HCT116 (cell line): ENCODE measurements around the gene DTYMK.

Experiments used
- ZFX ChIP-seq: fragments of 450-650 bp; IDR thresholded peaks from 2 replicates; pipeline ENCODE4 v1.6.1; 2017
- TF ChIP-seq, protein P1 (sequence below), 3 experiments: fragments of 200-600 bp in 1 of 3; sonication (generic) in 1 of 3; IDR thresholded peaks in 2 of 3; conservative IDR thresholded peaks in 1 of 3; 2 replicates each; pipeline ENCODE4 v1.5.1; 2012 to 2017; ENCODE audit warnings: low read depth in 2 of 3, low read length in 2 of 3, antibody characterized with exemption in 1 of 3, borderline replicate concordance in 1 of 3, control low read depth in 1 of 3, mild to moderate bottlenecking in 1 of 3, mixed read lengths in 1 of 3, mixed run types in 1 of 3, moderate library complexity in 1 of 3; ENCODE audit not compliant: insufficient read depth in 1 of 3

DNA sequence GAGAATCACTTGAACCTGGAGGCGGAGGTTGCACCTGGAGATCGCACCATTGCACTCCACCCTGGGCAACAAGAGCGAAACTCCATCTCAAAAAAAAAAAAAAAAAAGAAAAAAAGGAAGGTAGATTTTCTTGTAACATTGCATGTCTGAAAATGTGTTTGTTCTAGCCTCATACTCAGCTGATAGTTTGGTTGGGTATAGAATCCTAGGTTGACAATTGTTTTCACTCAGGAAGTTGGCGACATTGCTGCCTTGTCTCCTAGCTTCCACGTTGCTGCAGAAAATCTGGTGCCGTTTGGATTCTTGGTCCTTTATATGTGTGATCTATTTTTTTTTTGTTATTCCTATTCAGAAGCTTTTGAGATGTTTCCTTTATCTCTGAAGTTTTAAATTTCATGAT is 19.9 kb upstream of the DTYMK start:
- no peak for TF ChIP-seq ZFX
- TF ChIP-seq, protein P1, sequence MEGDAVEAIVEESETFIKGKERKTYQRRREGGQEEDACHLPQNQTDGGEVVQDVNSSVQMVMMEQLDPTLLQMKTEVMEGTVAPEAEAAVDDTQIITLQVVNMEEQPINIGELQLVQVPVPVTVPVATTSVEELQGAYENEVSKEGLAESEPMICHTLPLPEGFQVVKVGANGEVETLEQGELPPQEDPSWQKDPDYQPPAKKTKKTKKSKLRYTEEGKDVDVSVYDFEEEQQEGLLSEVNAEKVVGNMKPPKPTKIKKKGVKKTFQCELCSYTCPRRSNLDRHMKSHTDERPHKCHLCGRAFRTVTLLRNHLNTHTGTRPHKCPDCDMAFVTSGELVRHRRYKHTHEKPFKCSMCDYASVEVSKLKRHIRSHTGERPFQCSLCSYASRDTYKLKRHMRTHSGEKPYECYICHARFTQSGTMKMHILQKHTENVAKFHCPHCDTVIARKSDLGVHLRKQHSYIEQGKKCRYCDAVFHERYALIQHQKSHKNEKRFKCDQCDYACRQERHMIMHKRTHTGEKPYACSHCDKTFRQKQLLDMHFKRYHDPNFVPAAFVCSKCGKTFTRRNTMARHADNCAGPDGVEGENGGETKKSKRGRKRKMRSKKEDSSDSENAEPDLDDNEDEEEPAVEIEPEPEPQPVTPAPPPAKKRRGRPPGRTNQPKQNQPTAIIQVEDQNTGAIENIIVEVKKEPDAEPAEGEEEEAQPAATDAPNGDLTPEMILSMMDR (IDR thresholded peaks at IDR 0.05 in 2 of 3, conservative IDR thresholded peaks at IDR 0.05 in 1 of 3; ENCODE audit: borderline replicate concordance in 1 of 3, insufficient read depth in 1 of 3, low read depth in 2 of 3, low read length in 2 of 3): no peak
